ENCODE measurements around the gene SMS.
"Not testable (repeated sequence)": the region's sequence is repeated elsewhere in the genome, so short reads cannot be mapped to it uniquely, and the experiment has no call there.

The SMS gene

GRCh38 chrX:21940356-21940829 lies at the start of gene SMS:
Gene SMS (plus strand): TSS chrX:21940709. CDS start chrX:21940825, 116 bp downstream.
- peak; percentile 45 for DNase-seq (ENCODE audit: low spot score)

DNA sequence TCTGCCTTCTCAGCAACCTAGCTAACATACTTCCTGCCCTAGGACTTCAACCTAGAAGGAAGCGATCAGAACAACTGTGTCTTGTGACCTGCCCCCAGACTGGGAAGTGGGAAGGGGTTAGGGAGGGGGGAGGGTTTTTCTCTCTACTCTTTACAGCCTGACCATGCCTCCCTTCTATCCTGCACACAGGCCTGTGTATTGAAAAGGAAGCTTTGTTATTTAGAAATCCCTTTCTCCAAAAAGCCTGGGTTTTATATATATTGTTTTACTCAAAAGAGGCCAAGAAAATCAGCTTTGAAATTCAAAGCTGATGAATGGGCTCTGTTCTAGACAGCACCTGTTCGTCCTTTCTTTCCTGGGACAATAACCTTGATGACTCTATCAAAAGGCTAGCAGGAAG lies 35.2 kb upstream of the SMS start:
- DNase-seq (ENCODE audit: low spot score): no peak

DNA sequence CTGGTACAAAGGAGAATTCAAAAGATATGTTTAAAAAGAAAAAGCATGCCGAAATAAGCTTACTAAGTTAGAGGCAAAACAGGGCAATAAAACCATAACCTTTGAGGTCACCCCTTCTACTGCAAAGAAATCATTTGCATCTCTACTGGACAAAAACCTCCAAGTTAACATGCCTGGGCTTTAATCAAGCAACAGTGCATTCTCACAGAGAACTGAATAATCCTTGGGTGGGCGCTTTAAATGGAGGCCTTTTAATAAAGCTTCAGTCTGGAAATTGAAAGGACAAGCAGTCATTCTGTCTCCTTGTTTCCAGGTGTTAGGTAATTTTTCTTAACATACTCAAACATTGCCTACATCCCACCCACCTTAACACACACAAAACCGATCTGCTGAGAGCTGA lies 34.6 kb upstream of the SMS start:
- DNase-seq (ENCODE audit: low spot score): no peak

- DNase-seq (ENCODE audit: low spot score): no peak
These were observed 33.2 kb upstream of the SMS start for GRCh38 chrX:21907260-21907659.

- DNase-seq (ENCODE audit: low spot score): no peak
These were observed 29.0 kb upstream of the SMS start for GRCh38 chrX:21911481-21911880.

GRCh38 chrX:21912220-21912619 lies 28.3 kb upstream of the SMS start:
- no peak for DNase-seq (ENCODE audit: low spot score)

DNA sequence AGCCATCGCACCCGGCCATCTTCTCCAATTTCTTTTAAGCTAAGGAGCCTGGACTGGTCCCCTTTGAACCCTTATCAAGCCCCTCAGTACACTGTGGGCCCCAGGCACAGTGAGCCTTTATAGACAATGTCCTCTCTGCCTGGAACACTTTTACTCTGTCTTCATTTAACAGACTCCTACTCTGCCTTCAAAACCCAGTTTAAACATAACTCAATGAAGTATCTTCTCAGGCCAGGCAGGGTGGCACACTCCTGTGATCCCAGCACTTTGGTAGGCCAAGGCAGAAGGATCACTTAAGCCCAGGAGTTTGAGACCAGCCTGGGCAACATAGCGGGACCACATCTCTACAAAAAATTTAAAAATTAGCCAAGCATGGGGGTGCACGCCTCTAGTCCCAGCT lies 27.5 kb upstream of the SMS start:
- DNase-seq (ENCODE audit: low spot score): no peak

DNA sequence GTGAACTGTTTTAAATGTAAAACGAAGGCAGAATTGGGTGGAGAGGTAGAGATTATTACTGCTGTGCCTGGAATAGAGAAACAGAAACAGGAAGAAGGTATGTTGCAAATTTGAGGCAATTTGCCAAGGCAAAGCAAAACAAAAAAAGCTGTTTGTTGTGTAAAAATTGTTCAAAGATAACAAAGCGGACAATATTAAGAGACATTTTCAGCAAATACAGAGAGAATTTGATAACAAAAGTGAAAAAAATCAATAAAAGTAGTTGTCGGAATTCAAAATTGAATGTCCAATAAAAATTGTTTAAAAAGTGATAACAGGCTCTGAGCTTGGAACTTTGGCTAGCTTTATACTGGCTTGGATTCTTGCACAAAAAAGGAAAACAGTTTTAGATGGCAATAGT lies 14.4 kb upstream of the SMS start:
- DNase-seq (ENCODE audit: low spot score): no peak

DNA sequence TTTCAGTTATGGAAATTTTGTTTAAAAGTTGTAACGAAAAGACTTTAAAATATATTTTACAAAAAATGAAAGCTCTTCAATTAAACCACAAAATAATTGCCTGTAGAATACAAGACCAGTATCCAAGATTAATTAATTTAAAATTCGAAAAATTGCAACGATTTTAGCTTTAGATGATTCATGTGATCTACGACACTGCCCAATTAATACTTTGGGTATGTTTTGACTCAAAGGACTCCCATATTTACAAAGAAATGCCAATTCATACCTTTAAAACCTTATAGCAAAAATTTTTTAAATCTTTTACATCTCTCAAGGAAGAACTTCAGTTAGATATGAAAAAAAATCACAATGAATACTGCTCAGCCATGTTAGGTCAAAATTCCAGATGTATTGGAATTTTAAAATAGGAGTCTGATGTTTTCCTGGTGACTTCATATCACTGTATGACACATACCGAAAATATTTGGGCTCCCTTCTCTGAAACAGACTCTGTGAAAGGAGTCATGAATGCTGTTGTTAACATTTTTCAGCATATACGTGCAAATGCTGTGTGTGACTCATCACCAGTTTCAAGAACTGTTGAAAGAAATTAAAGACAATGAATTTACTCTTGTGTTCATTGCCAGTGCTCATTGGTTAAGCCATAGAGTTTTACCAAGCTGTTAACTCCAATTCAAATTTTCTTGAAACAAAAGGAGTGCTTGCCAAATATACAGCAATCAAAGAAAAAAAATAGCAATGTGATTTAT lies 13.8 kb upstream of the SMS start:
- DNase-seq (ENCODE audit: low spot score): no peak

DNA sequence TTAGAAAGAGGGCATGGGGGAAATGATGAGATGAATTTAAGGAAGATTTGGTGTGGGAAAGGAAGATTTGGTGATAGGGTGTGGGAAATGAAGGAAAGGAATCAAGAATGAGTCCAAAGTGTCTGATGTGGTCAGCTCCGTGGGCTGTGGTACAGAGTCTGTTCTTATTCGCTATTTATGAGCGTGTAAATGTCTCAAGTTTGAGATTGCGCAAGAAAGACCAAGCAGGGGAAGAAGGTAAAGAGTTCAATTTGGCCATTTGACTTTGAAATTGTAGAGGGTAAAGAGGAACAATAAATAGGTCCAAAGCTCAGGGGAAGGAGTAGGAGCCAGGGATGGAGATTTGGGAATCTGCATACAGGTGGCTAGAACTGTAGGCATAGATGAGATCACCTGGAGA lies 11.3 kb upstream of the SMS start:
- no peak for DNase-seq (ENCODE audit: low spot score)

DNA sequence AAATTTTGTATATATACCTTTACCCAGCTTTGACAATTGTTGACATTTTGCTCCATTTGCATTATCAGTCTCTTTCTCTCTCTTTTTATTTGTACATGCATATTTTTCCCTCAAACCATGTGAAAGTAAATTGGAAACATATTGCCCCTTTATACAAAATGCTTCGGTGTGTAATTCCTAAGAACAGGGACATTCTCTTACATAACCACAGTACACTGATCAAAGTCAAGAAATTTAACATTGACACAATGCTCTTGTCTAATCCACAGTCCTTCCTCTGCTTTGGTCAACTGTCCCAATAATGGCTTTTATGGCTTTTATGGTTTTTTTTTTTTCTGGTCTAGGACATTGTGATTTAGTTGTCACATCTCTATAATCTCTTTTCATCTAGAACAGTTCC lies 9.5 kb upstream of the SMS start:
- DNase-seq (ENCODE audit: low spot score): no peak

GRCh38 chrX:21932292-21933002 lies 8.1 kb upstream of the SMS start:
- DNase-seq (ENCODE audit: low spot score): no peak

- DNase-seq (ENCODE audit: low spot score): no peak
These were observed 7.4 kb upstream of the SMS start for GRCh38 chrX:21933077-21933476.

- DNase-seq (ENCODE audit: low spot score): no peak
These were observed 6.1 kb upstream of the SMS start for GRCh38 chrX:21934414-21934813.

GRCh38 chrX:21939906-21940305 lies 603 bp upstream of the SMS start:
- no peak for DNase-seq (ENCODE audit: low spot score)

DNA sequence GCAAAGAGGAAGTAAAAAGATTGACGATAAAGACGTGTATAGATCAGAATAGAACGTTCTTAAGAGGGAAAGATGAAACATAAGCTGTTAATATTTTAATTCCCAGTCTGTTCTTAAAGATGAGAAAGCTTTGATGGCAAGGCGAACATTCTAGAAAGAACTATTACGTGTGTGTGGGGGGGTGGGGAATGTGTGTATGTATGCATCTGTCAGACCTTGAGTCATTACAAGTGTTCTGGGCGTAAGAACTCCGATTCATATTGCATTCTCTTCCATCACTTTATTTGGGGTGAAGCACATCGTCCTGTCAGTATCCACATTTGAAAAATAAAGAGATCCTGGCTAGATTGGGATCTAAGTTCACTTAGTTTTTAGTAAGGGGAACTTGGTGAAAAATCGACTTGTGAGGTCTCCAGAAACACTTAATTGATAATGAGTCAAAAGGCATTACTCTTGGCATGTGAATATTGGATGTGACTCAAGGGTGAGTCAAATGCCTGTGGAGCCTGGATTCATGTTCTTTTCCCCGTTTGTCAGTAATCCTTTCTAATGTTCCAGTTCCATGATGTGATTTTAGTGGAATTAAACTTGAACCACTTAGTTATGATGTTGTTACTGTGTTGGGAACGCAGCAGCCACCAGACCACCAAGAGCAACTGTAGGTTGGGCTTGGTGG lies 3.1 kb downstream of the SMS start:
- DNase-seq (ENCODE audit: low spot score): no peak

DNA sequence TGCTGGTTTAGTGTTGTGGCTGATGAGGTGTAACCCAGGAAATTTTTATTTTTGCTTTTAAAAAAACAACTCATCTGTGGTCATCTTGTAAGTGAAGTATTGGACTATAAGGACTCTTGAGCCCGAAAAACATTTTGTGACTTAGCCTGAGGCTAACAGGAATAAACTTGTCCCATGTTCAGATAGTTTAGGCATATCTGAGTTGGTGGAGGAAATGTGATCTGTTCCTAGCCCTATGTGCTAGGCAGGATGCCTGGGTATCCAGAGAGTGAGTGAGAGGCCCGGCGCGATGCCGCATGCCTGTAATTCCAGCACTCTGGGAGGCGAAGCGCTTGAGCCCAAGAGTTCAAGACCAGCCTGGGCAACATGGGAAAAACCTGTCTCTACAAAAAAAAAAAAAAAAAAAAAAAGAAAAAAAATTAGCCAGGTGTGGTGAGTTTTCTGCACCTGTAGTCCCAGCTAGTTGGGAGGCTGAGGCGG lies 3.7 kb downstream of the SMS start:
- DNase-seq (ENCODE audit: low spot score): no peak

- no peak for DNase-seq (ENCODE audit: low spot score)
These were observed 6.6 kb downstream of the SMS start for GRCh38 chrX:21946925-21947641.

GRCh38 chrX:21947671-21948070 lies 7.2 kb downstream of the SMS start:
- DNase-seq (ENCODE audit: low spot score): no peak

DNA sequence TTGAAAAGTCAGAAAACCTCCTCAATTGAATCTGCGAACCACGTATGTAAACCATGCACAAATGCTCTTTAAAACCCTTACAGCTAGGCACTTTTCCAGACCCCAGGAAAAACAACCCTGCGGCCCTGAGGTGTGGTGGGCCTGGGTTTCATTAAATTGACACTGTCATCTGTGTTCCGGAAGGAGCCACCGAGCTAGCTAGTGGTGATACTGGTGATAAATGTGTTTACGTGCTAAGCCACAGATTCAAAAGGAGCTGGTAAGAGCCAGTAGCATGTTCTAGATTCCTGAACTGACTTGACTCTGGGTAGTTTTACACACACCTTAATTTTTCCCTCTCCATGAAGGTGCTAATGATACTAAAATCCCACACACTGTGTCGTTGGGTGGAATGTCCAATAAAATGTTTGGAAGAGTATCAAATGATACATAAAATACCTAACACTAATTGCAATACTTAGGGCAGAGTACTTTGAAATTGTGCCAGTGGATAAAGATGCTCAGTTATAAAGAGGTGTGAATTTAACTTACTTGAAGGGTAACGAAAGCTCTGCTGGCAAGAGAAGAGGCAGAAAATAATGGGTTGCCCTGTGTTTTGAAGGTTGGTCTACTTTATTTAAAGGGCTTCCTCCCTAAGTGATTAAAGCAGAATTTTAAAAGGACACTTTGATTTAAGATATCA lies 8.5 kb downstream of the SMS start:
- DNase-seq (ENCODE audit: low spot score): no peak

- DNase-seq (ENCODE audit: low spot score): no peak
These were observed 9.2 kb downstream of the SMS start for GRCh38 chrX:21949689-21950088.

DNA sequence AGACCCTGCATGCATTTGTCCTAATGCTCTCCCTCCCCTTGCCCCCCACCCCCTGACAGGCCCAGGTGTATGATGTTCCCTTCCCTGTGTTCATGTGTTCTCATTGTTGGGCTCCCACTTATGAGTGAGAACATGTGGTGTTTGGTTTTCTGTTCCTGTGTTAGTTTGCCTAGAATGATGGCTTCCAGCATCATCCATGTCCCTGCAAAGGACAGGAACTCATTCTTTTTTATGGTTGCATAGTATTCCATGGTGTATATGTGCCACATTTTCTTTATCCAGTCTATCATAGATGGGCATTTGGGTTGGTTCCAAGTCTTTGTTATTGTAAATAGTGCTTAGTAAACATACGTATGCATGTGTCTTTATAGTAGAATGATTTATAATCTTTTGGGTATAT lies 10.0 kb downstream of the SMS start:
- DNase-seq (ENCODE audit: low spot score): not testable (repeated sequence)

All from HuH-7.5 (cell line).